Nephron (organoid): ENCODE results near the gene TET3.

Experiments used
- H3K27ac Mint-ChIP-seq, 3 experiments: 2 replicates each; pipeline ENCODE4 v1.8.0; 2020; ENCODE audit warnings: mixed read lengths in 3 of 3, mild to moderate bottlenecking in 2 of 3, moderate library complexity in 1 of 3
- H3K27me3 Mint-ChIP-seq: 2 replicates; pipeline ENCODE4 v1.8.0; 2021; ENCODE audit warnings: low read depth, mild to moderate bottlenecking, moderate library complexity, mixed read lengths
- H3K36me3 Mint-ChIP-seq: 2 replicates; pipeline ENCODE4 v1.8.0; 2020; ENCODE audit warnings: low read depth, mixed read lengths
- H3K4me1 Mint-ChIP-seq: 2 replicates; pipeline ENCODE4 v1.8.0; 2020; ENCODE audit warnings: mixed read lengths
- H3K4me3 Mint-ChIP-seq, 3 experiments: 2 replicates each; pipeline ENCODE4 v1.8.0; 2020; ENCODE audit warnings: mild to moderate bottlenecking in 3 of 3, mixed read lengths in 3 of 3, moderate library complexity in 2 of 3
- H3K9me3 Mint-ChIP-seq: 2 replicates; pipeline ENCODE4 v1.8.0; 2020; ENCODE audit warnings: mixed read lengths
- CTCF ChIP-seq, 3 experiments: fragments of 200-600 bp; sonication (generic); IDR thresholded peaks; one replicate each; pipeline ENCODE4 v1.5.0; 2021; ENCODE audit warnings: antibody characterized with exemption in 3 of 3; ENCODE audit not compliant: unreplicated experiment in 3 of 3

Gene TET3

GRCh38 chr2:74024216-74024615 lies 39.5 kb downstream of the TET3 start:
- no peak for TF ChIP-seq CTCF (IDR thresholded peaks at IDR 0.05; ENCODE audit: unreplicated experiment in 3 of 3)
- H3K27me3 Mint-ChIP-seq, result no peaks in the 10 kb centered on the region
- peaks cover 15% of the 10 kb centered on the region for H3K36me3 Mint-ChIP-seq
- H3K9me3 Mint-ChIP-seq, result peaks cover 3% of the 10 kb centered on the region
- no peak overlapping the region for H3K4me3 Mint-ChIP-seq
- no peak overlapping the region for H3K27ac Mint-ChIP-seq
- H3K4me1 Mint-ChIP-seq, result peaks cover 22% of the 10 kb centered on the region

DNA sequence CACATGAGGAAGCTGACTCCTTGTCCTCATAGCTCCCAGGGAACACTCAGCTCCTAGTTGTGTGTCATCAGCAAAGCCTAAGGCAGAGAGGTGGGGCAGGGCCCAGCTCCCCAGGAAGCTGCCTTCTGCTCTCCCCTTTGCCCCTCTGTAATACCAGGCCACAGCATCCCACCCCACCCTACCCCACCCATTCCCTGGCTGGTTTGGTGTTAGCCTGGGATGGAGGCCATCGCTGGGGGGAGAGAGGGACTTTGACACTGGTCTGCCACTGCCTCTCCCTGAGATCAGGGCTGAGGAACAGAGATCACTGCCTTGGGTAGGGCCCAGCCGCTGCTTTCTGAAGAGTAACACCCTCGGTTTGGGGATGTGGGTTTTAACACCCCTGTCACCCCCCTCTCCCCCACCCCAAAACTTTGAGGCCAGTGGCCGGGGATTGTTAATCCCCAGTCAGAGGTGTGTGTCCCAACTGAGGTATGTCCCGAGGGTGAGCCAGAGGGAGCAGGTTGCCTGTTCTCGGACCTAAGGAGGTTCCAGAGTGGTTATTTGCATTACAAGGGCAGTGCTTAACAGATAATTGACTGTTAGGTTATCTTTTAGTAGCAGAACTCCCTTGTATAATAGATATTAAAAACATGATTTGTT lies 41.4 kb downstream of the TET3 start:
- Mint-ChIP-seq H3K4me1 (peaks cover 33% of the 10 kb centered on the region), H3K4me3 (no peak overlapping the region), H3K27ac (no peak overlapping the region), H3K36me3 (peaks cover 19% of the 10 kb centered on the region), H3K27me3 (no peaks in the 10 kb centered on the region), H3K9me3 (peaks cover 3% of the 10 kb centered on the region)
- no peak for TF ChIP-seq CTCF (IDR thresholded peaks at IDR 0.05; ENCODE audit: unreplicated experiment in 3 of 3)

- TF ChIP-seq CTCF (IDR thresholded peaks at IDR 0.05; ENCODE audit: unreplicated experiment in 3 of 3), result no peak
- H3K4me1 Mint-ChIP-seq, result peaks cover 39% of the 10 kb centered on the region
- no peaks in the 10 kb centered on the region for H3K27me3 Mint-ChIP-seq
- H3K27ac Mint-ChIP-seq, result peak overlapping the region in 1 of 3 experiments; percentile 43
- H3K9me3 Mint-ChIP-seq, result peaks cover 3% of the 10 kb centered on the region
- H3K36me3 Mint-ChIP-seq, result peaks cover 19% of the 10 kb centered on the region
- H3K4me3 Mint-ChIP-seq, result no peak overlapping the region
Measured at GRCh38 chr2:74026687-74027241, 42.1 kb downstream of the TET3 start.

DNA sequence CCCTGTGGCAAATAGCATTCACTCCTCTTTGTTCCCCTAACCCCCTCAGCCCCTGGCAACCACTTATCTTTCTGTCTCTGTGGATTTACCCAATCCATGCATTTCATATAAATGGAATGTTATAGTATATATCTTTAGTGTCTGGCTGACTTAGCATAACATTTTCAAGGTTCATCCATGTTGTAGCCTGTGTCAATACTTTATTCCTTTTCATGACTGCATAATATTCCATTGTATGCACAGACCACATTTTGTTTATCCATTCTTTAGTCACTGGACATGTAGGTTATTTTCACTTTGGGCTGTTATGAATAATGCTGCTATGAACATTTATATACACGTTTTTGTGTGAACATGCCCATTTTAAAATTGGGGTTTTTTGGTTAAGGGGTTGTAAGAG lies 42.8 kb downstream of the TET3 start:
- no peak overlapping the region for H3K27ac Mint-ChIP-seq
- H3K4me3 Mint-ChIP-seq, result no peak overlapping the region
- H3K27me3 Mint-ChIP-seq, result no peaks in the 10 kb centered on the region
- H3K4me1 Mint-ChIP-seq, result peaks cover 46% of the 10 kb centered on the region
- H3K9me3 Mint-ChIP-seq, result peaks cover 3% of the 10 kb centered on the region
- TF ChIP-seq CTCF (IDR thresholded peaks at IDR 0.05; ENCODE audit: unreplicated experiment in 3 of 3), result no peak
- peaks cover 15% of the 10 kb centered on the region for H3K36me3 Mint-ChIP-seq

DNA sequence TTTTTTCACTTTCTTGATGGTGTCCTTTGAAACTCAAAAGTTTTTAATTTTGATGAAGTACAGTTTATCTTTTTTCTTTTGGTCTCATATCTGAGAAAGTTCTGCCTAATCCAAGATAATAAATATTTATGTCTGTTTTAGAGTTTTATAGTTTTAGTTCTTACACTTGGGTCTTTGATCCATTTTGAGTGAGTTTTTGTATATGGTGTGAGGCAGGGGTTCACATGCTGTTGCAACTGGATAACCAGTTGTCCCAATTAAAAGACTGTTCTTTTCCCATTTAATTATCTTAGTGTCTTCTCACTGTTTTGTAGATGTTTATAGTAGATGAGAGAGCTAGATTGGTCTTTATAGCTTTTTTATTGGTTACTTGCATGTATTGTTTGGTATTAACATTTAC lies 43.6 kb downstream of the TET3 start:
- Mint-ChIP-seq H3K27me3 (no peaks in the 10 kb centered on the region), H3K4me3 (no peak overlapping the region), H3K9me3 (peaks cover 3% of the 10 kb centered on the region), H3K36me3 (peaks cover 15% of the 10 kb centered on the region), H3K27ac (no peak overlapping the region), H3K4me1 (peaks cover 54% of the 10 kb centered on the region)
- no peak for TF ChIP-seq CTCF (IDR thresholded peaks at IDR 0.05; ENCODE audit: unreplicated experiment in 3 of 3)

DNA sequence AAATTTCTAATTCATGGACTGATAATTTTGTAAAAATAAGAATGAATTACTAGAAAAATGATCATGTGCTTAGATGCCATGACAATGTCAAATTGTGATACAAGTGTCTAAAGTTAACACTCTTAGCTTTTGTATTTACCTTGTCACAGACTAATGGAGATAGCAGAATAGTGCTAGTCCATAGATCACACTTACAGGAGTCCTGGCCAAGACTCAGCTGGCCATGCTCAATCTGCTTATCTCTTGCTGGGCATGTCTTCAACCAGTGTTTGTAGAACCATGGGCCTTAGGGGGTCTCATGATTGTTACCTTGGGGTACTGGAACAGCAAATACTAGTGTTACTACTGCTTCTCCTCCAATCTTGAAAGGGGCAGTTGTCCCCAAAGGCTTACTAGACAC lies 44.0 kb downstream of the TET3 start:
- Mint-ChIP-seq H3K9me3 (peaks cover 3% of the 10 kb centered on the region), H3K27ac (no peak overlapping the region), H3K27me3 (no peaks in the 10 kb centered on the region), H3K36me3 (peaks cover 15% of the 10 kb centered on the region), H3K4me3 (no peak overlapping the region), H3K4me1 (peaks cover 56% of the 10 kb centered on the region)
- no peak for TF ChIP-seq CTCF (IDR thresholded peaks at IDR 0.05; ENCODE audit: unreplicated experiment in 3 of 3)
